HG02970 (cell line): ENCODE results near the gene TEX38.
A peak's percentile ranks its signal among the peaks of the same experiment; 100 is the strongest.
"Not testable (repeated sequence)": the region's sequence is repeated elsewhere in the genome, so short reads cannot be mapped to it uniquely, and the experiment has no call there.

Experiments used
- ATAC-seq: cut with Tn5 transposase; IDR thresholded peaks from one replicate; pipeline ENCODE4 v1.9.1; 2021; ENCODE audit warnings: mild to moderate bottlenecking, moderate library complexity, moderate number of reproducible peaks; ENCODE audit not compliant: unreplicated experiment, low FRiP score

Gene TEX38

GRCh38 chr1:46654012-46654411, 17.6 kb upstream of the TEX38 start:
- no peak for ATAC-seq

DNA sequence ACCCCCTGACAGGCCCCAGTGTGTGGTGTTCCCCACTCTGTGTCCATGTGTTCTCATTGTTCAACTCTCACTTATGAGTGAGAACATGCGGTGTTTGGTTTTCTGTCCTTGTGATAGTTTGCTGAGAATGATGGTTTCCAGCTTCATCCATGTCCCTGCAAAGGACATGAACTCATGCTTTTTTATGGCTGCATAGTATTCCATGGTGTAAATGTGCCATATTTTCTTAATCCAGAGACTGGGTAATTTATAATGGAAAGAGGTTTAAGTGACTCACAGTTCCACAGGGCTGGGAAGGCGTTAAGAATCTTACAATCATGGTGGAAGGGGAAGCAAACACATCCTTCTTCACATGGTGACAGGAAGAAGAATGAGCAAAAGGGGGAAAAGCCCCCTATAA, 17.0 kb upstream of the TEX38 start:
- not testable (repeated sequence) for ATAC-seq

DNA sequence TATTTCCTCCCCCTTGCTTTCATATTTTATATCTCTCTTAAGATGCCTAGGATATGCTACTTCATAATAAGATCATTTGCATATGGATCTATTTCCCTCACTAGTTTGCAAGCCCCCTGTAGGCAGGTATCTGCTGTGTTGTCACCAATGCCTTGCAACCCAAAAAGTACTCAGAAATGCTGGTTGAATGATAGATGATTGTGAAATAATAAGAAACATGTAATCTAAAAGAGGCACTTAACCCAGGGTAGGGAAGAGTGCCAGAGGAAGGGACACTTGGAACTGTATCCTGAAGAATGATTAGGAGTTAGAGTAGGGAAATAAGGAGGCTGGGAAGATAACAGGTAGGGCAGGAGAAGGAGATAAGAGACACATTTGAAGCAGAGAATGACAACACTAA, 15.8 kb upstream of the TEX38 start:
- no peak for ATAC-seq

- no peak for ATAC-seq
These were observed 15.0 kb upstream of the TEX38 start for GRCh38 chr1:46656643-46657042.

GRCh38 chr1:46657775-46658174, 13.9 kb upstream of the TEX38 start:
- no peak for ATAC-seq

DNA sequence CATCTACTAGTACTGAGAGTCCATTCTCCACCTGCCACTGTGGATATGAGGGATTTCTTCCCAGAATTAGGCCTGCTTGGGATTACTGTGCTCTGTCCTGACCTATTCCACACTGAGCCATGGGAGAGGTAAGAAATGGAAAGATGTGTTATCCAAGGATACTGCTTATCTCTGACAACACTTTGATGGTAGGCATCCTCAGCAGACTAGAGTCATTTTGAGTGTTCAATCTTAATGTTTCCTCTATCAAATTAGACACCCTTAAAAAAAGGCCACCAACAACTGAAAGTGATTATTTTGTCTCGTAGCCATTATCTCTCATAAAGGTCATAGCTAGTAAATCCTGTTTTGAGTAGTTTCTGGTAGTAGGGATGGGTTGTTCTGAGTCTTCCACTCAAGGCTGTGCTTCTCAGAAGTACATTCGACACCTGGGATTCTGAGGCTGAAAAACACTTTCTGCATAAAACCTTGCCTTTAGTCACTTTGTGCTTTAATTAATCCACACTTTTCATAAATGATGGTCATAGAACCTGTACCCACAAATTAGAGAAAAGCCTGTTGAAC, 12.3 kb upstream of the TEX38 start:
- no peak for ATAC-seq

GRCh38 chr1:46660116-46660515, 11.5 kb upstream of the TEX38 start:
- peak; percentile 72 for ATAC-seq

GRCh38 chr1:46662919-46663318, 8.7 kb upstream of the TEX38 start:
- ATAC-seq: not testable (repeated sequence)

DNA sequence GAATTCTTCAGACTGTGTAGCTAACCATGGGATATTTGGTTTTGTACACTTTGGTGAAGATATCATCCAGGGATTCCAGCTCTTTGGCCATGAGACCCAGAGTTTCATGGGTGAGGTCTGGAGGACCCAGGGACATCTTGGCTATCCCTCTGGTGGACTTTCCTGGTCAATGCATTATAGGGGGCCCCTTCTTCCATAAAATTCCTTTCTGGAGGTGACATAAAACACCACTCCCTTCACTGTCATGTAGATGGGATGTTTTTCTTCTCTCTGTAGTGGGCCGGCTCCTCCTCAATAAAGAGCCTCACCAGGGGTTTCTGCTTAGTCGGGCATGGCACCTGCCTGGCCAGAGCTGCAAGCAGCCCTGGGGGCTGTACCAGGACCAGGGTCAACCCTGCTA, 5.7 kb upstream of the TEX38 start:
- no peak for ATAC-seq

- ATAC-seq: peak; percentile 51
These were observed 3.6 kb upstream of the TEX38 start, which contains the start of gene ATPAF1 for GRCh38 chr1:46667782-46668760. TSS of gene ATPAF1 (minus strand) at chr1:46668364. CDS start at chr1:46668322, 42 bp downstream.

GRCh38 chr1:46670134-46670533, 1.5 kb upstream of the TEX38 start:
- no peak for ATAC-seq

DNA sequence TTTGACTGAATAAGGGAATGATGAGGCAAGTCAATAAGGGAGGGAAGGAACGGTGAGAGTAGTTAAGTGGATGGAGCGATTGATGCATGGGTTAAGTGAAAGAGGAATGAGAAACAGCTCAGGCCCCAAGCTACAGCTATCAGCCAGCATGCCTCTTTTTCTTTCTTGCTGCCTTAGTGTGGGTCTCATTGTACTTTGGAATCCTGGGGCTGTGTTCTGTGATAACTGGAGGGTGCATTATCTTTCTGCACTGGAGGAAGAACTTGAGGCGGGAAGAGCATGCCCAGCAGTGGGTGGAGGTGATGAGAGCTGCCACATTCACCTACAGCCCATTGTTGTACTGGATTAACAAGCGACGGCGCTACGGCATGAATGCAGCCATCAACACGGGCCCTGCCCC, 1.0 kb downstream of the TEX38 start:
- ATAC-seq: no peak

GRCh38 chr1:46673749-46674182, 2.1 kb downstream of the TEX38 start:
- ATAC-seq: no peak

DNA sequence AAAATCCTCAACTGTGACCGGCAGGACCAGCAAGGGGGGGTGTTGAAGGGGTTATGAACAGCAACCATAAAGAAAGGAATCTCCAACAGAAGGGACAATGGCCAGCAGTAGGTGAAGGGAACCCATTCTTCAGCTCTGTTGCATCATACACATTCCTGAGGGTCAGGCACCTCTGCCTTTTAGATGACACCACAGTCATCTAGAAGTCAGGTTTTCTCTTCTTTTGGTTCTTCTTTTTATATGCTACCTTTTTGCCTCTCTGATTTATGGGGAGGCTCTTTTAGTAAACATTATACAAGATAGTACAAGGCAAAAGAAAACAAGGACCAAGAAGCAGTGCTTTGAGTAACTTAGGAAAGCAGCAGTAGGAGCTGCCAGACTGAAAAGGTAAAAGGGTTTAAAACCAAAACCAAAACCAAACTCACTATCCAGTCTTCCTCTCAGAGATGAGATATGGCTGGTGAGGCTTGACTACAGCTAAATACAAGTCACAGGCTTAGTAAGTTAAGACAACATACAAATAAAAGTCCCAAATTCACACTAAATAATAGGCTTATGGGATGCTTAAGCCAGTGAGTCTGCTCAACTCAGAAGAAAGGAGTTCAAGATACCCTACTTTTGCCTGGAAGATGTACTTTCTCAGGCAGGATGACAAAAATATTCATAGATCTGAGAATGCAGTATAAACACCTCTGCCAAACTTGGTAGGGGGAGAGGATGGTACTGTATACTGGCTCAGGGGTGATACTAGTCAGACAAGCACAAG, 4.1 kb downstream of the TEX38 start:
- ATAC-seq: no peak

- ATAC-seq: no peak
These were observed 4.9 kb downstream of the TEX38 start for GRCh38 chr1:46676531-46676930.

- ATAC-seq: no peak
These were observed 5.7 kb downstream of the TEX38 start for GRCh38 chr1:46677339-46677738.

DNA sequence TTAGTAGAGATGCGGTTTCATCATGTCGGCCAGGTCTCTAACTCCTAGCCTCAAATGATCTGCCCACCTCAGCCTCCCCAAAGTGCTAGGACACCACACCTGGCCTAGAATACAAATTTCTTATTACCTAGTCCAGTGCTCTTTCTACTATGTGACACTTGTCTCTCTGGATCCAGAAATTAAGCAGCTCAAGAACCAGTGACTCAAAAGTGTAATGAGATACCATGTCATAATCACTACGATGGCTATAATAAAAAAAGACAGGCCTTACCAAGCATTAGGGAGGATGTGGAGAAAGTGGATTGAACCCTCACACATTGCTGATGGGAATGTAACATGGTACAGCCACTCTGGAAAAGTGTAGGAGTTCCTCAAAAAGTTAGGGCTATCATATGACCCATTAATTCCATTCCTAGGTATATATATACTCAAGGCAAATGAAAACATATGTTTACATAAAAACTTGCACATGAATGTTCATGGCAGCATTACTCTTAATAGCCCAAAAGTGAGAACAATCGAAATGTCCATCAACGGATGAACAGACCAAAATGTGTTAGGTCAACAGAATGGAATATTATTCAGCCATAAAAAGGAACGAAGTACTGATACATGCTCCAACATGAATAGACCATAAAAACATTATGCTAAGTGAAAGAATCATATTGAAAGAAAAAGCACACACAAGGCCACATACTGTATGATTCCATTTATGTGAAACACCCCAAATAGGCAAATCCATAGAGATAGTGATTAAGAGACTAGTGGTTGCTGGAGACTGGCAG, 8.3 kb downstream of the TEX38 start:
- ATAC-seq: no peak

DNA sequence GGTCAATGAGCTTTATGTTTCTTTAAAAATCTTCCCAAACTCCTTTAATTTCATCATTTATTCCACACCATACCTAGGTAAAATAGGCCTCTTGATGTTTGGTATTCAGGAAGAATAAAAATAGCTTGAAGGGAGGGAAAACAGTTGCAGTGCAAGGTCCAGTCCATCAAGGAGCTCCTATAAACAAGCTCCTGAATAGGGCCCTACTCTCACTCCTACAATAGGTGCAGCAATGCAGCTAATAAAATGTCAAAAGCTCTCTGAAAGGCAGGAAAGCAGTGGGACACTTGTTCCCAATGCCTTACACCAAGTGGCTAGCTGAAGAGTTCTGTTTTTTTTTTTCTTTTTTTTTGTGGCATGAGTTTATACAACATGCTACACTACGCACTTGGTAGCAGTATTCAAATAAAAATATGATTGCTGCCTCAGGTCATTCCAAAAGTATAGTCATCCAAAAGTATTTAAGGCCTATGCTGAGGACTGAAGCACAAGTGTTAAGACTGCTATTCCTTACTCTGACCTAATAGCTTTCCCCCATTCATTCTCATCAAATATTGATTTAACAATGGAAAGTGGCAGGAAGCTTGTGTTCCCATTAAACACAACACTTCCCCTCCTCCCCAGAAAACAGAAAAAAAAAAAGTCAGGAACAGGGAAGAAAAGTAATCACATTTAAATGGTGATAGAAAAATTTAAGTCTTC, 9.8 kb downstream of the TEX38 start:
- ATAC-seq: no peak

DNA sequence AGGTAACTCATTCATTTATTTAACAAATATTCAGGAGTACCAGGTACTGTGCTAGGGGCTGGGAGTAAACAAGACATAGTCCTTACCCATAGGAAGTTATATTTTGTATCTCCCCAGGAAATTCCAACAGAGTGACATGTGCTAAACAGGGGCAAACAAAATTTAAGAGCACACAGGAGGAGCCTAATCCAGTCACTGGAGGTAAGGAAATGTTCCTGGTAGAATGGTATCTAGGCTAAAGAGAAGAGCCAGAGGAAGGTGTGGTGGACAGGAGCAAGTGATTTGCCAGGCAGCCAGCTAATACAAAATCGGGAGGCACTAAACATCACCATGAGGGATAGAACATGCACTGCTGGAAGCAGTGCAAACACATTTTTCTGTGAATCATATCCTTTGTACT, 10.4 kb downstream of the TEX38 start:
- ATAC-seq: no peak

GRCh38 chr1:46684670-46685069, 13.0 kb downstream of the TEX38 start:
- ATAC-seq: no peak
